ENCODE measurements around the gene TAF1C. TPM values are rescaled to one million over a fixed set of nuclear protein-coding genes. Genes with fewer than 3 reads are reported as not detected.

TAF1C gene
- total RNA-seq, 4 donors from 2014 or later: 29.4 to 64.2 (median 56.3) TPM

- WGBS, 2 donors: 74 to 83% methylated on average over 8 of the region's 8 CpGs
- no peak overlapping the region for H3K27ac ChIP-seq
- no peak for TF ChIP-seq CTCF (IDR thresholded peaks at IDR 0.05)
- TF ChIP-seq POLR2A (IDR thresholded peaks at IDR 0.05): no peak
- no peaks in the 10 kb centered on the region for H3K4me1 ChIP-seq
- H3K9me3 ChIP-seq: no peaks in the 10 kb centered on the region
- no peak for DNase-seq
- intact Hi-C loops (cut with DNase I): no loop called here
- no peaks in the 10 kb centered on the region for H3K36me3 ChIP-seq
- no peaks in the 10 kb centered on the region for H3K27me3 ChIP-seq
- H3K4me3 ChIP-seq (replicated peaks in 1 of 3): no peak overlapping the region
Measured at GRCh38 chr16:84153660-84154214, 33.1 kb downstream of the TAF1C start.

GRCh38 chr16:84150926-84151325, 35.9 kb downstream of the TAF1C start:
- DNase-seq: no peak
- Histone ChIP-seq H3K4me1 (no peaks in the 10 kb centered on the region), H3K36me3 (no peaks in the 10 kb centered on the region), H3K27me3 (no peaks in the 10 kb centered on the region), H3K27ac (no peak overlapping the region), H3K4me3 (replicated peaks in 1 of 3) (no peak overlapping the region), H3K9me3 (no peaks in the 10 kb centered on the region)
- intact Hi-C loops (cut with DNase I): no loop called here
- TF ChIP-seq POLR2A (IDR thresholded peaks at IDR 0.05) (no peak), CTCF (IDR thresholded peaks at IDR 0.05) (no peak)
- 85 to 94% methylated on average over 3 of the region's 3 CpGs for WGBS, 2 donors

GRCh38 chr16:84144859-84145639, 41.8 kb downstream of the TAF1C start, which contains the start of the genes DNAAF1 and HSDL1:
Gene DNAAF1 (plus strand): TSS chr16:84145308. CDS start chr16:84145441, 133 bp downstream.
Gene HSDL1 (minus strand): TSS chr16:84145177. CDS start chr16:84131321, 13,856 bp downstream.
- Histone ChIP-seq H3K27me3 (no peaks in the 10 kb centered on the region), H3K4me3 (replicated peaks in 1 of 3) (peak within 1 kb of the TSS; percentile 69 to 96 (median 90)), H3K36me3 (no peaks in the 10 kb centered on the region), H3K27ac (peak within 1 kb of the TSS in 2 of 3 donors; percentile 88 to 89), H3K4me1 (peaks cover 3 to 7% of the 10 kb centered on the region in 2 donors), H3K9me3 (no peaks in the 10 kb centered on the region)
- WGBS, 2 donors: 0% methylated on average over 32 to 51 of the region's 89 CpGs
- intact Hi-C loops (cut with DNase I): loop anchor here (5.0 kb wide), 1 partner anchor 42 kb away; the partner anchor contains the start of gene TAF1C
- peak; percentile 86 to 95 for TF ChIP-seq POLR2A (IDR thresholded peaks at IDR 0.05)
- peak in 2 of 6 experiments; percentile 11 to 23 for TF ChIP-seq CTCF (IDR thresholded peaks at IDR 0.05)
- peak; percentile 91 to 93 for DNase-seq

GRCh38 chr16:84144209-84144858, 42.5 kb downstream of the TAF1C start:
- TF ChIP-seq CTCF (IDR thresholded peaks at IDR 0.05) (no peak), POLR2A (IDR thresholded peaks at IDR 0.05) (peak in 1 of 2 donors; percentile 13)
- no peaks in the 10 kb centered on the region for H3K27me3 ChIP-seq
- peaks cover 10 to 15% of the 10 kb centered on the region in 2 donors for H3K4me1 ChIP-seq
- no peaks in the 10 kb centered on the region for H3K36me3 ChIP-seq
- H3K27ac ChIP-seq: peak overlapping the region in 2 of 3 donors; percentile 88 to 89
- DNase-seq: peak; percentile 42 to 44
- intact Hi-C loops (cut with DNase I): no loop called here
- 2% methylated on average over 15 to 36 of the region's 39 CpGs for WGBS, 2 donors
- H3K9me3 ChIP-seq: no peaks in the 10 kb centered on the region
- H3K4me3 ChIP-seq (replicated peaks in 1 of 3): peak overlapping the region; percentile 27 to 96 (median 90)

All from thyroid gland (tissue), 4 donors.